HL-60 (cell line): ENCODE results near the gene CERT1.

ENCODE experiments used
- DNase-seq, 2 experiments: peaks; one replicate each; pipeline ENCODE4 v3.0.0-alpha.2; 2010 to 2020; ENCODE audit warnings: low read depth in 1 of 2, low spot score in 1 of 2
- H3K27ac ChIP-seq: fragments of 250-450 bp; sonication (Bioruptor Pico); replicated peaks from 2 replicates; pipeline ENCODE4 v1.5.1; 2020; ENCODE audit warnings: mild to moderate bottlenecking, moderate library complexity
- H3K27me3 ChIP-seq: fragments of 250-450 bp; sonication (Bioruptor Pico); 2 replicates; pipeline ENCODE4 v1.5.1; 2021; ENCODE audit warnings: mild to moderate bottlenecking, moderate library complexity; ENCODE audit not compliant: insufficient read depth, poor library complexity, severe bottlenecking
- H3K4me3 ChIP-seq: replicated peaks from 2 replicates; pipeline ENCODE4 v1.5.1; 2011; ENCODE audit warnings: mild to moderate bottlenecking, control low read depth, low read length; ENCODE audit not compliant: insufficient read depth
- CTCF ChIP-seq: IDR thresholded peaks from one replicate; pipeline ENCODE4 v1.5.1; 2011; ENCODE audit warnings: low read length, control low read depth, inconsistent platforms; ENCODE audit not compliant: insufficient read depth
- GABPA ChIP-seq: IDR thresholded peaks from 2 replicates; pipeline ENCODE4 v1.6.1; 2012; ENCODE audit warnings: low read depth
- POLR2AphosphoS5 ChIP-seq: IDR thresholded peaks from 2 replicates; pipeline ENCODE4 v1.6.1; 2012; ENCODE audit warnings: low read depth
- REST ChIP-seq: IDR thresholded peaks from 2 replicates; pipeline ENCODE4 v1.6.1; 2012; ENCODE audit warnings: low read depth; ENCODE audit not compliant: insufficient replicate concordance
- SPI1 ChIP-seq: IDR thresholded peaks from 2 replicates; pipeline ENCODE4 v1.6.1; 2012; ENCODE audit warnings: low read depth, mild to moderate bottlenecking, borderline replicate concordance

The CERT1 gene

GRCh38 chr5:75523275-75523674 lies 11.8 kb upstream of the CERT1 start:
- Histone ChIP-seq H3K27ac (no peak overlapping the region), H3K27me3 (no peaks in the 10 kb centered on the region), H3K4me3 (no peak overlapping the region)
- DNase-seq, result no peak
- TF ChIP-seq GABPA (no peak), SPI1 (no peak), REST (no peak), CTCF (no peak), POLR2AphosphoS5 (no peak)

GRCh38 chr5:75522542-75522941 lies 11.1 kb upstream of the CERT1 start:
- no peak for TF ChIP-seq GABPA
- TF ChIP-seq REST, result no peak
- TF ChIP-seq CTCF, result no peak
- no peak for TF ChIP-seq SPI1
- no peak for TF ChIP-seq POLR2AphosphoS5
- Histone ChIP-seq H3K4me3 (no peak overlapping the region), H3K27me3 (no peaks in the 10 kb centered on the region), H3K27ac (no peak overlapping the region)
- DNase-seq, result no peak

- no peak for DNase-seq
- Histone ChIP-seq H3K27me3 (no peaks in the 10 kb centered on the region), H3K27ac (no peak overlapping the region), H3K4me3 (no peak overlapping the region)
- TF ChIP-seq REST, result no peak
- no peak for TF ChIP-seq CTCF
- no peak for TF ChIP-seq POLR2AphosphoS5
- no peak for TF ChIP-seq SPI1
- TF ChIP-seq GABPA, result no peak
Observed at GRCh38 chr5:75522025-75522424, 10.6 kb upstream of the CERT1 start.
